ENCODE data around the gene TOR4A. TPM values are rescaled to one million over a fixed set of nuclear protein-coding genes. Genes with fewer than 3 reads are reported as not detected.

Gene TOR4A
- total and polyA plus RNA-seq, 10 of the 15 experiments (the other 5 are each of a cell fraction or from before 2014, with no cell fraction given) = 2.0 to 19.9 (median 3.7) TPM

DNA sequence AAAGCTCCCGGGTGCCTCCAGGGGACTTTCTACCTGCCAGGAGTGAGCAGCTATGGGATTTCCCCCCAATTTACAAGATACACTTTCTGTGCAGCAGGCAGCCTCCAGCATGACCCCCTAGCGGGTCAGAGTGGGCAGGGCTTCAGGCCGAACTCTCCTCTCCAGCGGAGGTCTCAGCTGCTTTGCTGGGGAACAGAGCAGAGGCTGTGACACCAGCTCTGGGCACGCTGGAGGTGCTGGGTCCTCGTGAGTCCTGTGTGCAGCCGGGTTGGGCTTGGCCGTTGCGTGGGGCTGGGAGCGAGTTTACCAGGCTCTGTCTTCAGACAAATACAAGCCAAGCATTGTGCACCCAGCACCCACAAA, 21.7 kb downstream of the TOR4A start (continued):
- TF ChIP-seq, protein P1, sequence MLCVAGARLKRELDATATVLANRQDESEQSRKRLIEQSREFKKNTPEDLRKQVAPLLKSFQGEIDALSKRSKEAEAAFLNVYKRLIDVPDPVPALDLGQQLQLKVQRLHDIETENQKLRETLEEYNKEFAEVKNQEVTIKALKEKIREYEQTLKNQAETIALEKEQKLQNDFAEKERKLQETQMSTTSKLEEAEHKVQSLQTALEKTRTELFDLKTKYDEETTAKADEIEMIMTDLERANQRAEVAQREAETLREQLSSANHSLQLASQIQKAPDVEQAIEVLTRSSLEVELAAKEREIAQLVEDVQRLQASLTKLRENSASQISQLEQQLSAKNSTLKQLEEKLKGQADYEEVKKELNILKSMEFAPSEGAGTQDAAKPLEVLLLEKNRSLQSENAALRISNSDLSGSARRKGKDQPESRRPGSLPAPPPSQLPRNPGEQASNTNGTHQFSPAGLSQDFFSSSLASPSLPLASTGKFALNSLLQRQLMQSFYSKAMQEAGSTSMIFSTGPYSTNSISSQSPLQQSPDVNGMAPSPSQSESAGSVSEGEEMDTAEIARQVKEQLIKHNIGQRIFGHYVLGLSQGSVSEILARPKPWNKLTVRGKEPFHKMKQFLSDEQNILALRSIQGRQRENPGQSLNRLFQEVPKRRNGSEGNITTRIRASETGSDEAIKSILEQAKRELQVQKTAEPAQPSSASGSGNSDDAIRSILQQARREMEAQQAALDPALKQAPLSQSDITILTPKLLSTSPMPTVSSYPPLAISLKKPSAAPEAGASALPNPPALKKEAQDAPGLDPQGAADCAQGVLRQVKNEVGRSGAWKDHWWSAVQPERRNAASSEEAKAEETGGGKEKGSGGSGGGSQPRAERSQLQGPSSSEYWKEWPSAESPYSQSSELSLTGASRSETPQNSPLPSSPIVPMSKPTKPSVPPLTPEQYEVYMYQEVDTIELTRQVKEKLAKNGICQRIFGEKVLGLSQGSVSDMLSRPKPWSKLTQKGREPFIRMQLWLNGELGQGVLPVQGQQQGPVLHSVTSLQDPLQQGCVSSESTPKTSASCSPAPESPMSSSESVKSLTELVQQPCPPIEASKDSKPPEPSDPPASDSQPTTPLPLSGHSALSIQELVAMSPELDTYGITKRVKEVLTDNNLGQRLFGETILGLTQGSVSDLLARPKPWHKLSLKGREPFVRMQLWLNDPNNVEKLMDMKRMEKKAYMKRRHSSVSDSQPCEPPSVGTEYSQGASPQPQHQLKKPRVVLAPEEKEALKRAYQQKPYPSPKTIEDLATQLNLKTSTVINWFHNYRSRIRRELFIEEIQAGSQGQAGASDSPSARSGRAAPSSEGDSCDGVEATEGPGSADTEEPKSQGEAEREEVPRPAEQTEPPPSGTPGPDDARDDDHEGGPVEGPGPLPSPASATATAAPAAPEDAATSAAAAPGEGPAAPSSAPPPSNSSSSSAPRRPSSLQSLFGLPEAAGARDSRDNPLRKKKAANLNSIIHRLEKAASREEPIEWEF (IDR thresholded peaks at IDR 0.05; ENCODE audit: insufficient replicate concordance, low read depth, low read length) = no peak
- TF ChIP-seq TCF12 (IDR thresholded peaks at IDR 0.05; ENCODE audit: low read depth, low read length) = no peak
- no peak for TF ChIP-seq NRF1 (conservative IDR thresholded peaks at IDR 0.05; ENCODE audit: low read depth, low read length)
- TF ChIP-seq NFIC (IDR thresholded peaks at IDR 0.05; ENCODE audit: low read depth, low read length) = no peak
- no peak for TF ChIP-seq CHD1 (IDR thresholded peaks at IDR 0.05; ENCODE audit: low read depth, low read length)
- no peak for TF ChIP-seq STAT1 (conservative IDR thresholded peaks at IDR 0.05)
- TF ChIP-seq, protein P2, sequence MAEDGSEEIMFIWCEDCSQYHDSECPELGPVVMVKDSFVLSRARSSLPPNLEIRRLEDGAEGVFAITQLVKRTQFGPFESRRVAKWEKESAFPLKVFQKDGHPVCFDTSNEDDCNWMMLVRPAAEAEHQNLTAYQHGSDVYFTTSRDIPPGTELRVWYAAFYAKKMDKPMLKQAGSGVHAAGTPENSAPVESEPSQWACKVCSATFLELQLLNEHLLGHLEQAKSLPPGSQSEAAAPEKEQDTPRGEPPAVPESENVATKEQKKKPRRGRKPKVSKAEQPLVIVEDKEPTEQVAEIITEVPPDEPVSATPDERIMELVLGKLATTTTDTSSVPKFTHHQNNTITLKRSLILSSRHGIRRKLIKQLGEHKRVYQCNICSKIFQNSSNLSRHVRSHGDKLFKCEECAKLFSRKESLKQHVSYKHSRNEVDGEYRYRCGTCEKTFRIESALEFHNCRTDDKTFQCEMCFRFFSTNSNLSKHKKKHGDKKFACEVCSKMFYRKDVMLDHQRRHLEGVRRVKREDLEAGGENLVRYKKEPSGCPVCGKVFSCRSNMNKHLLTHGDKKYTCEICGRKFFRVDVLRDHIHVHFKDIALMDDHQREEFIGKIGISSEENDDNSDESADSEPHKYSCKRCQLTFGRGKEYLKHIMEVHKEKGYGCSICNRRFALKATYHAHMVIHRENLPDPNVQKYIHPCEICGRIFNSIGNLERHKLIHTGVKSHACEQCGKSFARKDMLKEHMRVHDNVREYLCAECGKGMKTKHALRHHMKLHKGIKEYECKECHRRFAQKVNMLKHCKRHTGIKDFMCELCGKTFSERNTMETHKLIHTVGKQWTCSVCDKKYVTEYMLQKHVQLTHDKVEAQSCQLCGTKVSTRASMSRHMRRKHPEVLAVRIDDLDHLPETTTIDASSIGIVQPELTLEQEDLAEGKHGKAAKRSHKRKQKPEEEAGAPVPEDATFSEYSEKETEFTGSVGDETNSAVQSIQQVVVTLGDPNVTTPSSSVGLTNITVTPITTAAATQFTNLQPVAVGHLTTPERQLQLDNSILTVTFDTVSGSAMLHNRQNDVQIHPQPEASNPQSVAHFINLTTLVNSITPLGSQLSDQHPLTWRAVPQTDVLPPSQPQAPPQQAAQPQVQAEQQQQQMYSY (CRISPR knock-in tag; IDR thresholded peaks at IDR 0.05) = no peak
- no peak for TF ChIP-seq NR2C1 (IDR thresholded peaks at IDR 0.05)
- TF ChIP-seq SPI1 (IDR thresholded peaks at IDR 0.05; ENCODE audit: borderline replicate concordance, insufficient read depth, low read depth, low read length) = no peak
- no peak for TF ChIP-seq SUZ12 (IDR thresholded peaks at IDR 0.05; ENCODE audit: unreplicated experiment)

Data from GM12878 (cell line).